Measurements from ENCODE around the gene UPB1.

UPB1 gene
- total RNA-seq: 0.58 to 1.3 (median 1.0) reads per million in 4 experiments

DNA sequence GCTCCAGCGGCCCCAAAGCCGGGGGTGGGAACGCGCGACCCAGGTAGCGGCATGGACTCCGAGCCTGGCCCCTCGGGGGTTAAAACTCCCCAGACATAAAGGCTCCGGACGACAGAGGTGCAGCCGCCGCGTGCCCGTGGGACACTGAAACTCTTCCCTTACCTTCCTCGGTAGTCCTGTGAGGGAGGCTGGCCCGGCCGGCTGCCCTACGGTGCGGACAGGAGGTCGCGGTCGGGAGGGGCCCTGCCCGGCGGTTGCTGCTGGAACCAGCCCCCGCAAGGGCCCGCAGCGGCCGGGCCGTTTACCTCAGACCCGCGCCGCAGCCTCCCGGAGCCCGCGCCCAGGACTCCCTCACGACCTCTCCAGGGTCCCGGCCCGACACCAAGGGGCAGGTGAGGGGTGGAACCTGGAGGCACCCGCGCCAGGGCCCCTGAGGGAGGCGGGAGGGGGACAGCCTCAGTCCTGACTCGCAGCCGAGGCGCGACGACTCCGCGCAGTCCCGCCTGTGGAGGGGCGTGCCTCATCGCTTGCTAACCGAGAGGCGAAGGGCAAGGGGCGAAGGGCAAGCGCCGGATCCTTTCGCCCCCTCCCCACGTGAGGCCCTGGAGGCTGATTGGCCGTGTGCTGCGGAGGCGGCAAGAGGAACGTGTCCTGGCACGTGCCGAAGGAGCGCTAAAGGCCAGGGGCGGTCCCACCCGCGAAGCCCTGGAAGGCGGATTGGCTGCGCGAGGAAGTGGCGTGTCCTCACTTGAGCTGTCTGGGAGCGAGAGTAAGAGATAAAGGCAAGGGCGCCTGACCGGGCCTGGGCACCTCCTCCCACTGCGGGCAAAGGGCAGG, at the start of gene UPB1:
Gene UPB1, plus strand, starts transcription at position 805 of the 837 bp plus-strand sequence. CDS start 72 bp downstream, outside the sequence.
- no peak for DNase-seq

DNA sequence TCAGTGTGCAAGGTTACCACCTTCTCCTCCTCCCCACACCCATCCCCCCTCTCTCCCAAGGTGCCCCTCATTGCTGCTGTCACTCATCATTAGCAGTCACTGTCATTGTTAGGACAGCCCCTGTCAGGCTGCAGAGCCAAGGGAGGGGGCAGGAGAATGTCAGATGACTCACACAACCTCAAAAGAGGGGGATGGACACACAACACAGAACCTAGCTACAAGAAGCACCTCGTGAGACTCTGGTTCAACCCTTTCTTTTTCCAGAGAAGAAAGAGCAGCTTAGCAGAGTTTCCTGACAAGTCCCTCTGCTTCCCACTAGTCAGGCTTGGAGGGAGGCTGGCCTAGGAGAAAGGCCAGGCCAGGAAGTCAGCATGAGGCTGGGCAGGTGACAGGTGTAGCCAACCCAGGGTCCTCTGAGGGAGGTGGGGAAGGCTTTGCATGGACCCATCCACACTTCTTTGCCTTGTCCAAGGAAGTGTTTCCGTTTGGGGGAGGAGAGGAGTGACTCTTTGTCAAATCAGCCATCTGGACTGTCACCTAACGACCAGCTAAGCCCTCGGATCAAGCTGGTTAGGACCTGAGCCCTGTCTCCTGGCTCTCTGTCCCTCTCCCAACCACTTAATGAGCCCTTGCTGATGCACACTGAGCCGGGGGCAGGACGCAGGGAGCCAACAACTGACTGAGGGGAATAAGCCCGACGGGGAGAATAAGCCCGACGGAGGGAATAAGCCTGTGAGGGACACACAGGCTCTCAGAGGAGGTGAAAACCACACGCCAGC, 49.5 kb upstream of the UPB1 start:
- no peak for DNase-seq

DNA sequence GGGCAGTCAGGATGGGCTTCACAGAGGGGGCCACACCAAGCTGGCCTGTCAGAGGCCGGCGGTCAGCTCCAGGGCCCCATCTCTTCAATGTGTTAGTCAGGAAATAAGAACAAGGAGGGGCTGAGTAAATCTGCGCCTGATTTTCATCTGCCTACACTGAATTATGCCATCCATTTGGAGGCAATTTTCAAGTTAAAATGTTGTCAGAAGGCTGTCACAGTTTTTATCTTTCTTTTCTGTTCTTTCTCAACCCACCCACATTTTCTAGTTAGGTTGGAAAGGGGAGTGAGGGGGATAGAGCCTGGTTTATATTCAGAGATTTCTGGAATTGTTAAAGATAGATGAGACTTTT, 48.9 kb upstream of the UPB1 start:
- no peak for DNase-seq

DNA sequence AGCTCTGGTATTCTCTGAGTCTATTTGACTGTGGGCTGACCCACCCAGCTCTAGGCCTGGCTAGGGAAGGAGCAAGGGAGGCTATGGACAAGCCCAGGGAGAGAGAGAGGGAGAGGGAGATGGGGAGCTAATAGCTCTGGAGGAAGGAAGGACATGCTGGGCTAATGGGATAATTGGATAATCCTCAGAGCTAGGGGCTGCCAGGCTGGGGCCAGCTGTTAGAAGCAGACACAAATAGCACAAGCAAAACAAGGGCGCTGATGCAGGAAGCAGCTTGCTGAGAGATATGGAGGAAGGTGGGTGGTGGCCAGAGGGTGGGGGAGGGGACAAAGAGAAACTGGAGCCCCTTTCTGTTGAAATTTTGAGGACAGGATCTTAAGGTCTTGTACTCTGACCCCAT, 44.5 kb upstream of the UPB1 start:
- DNase-seq: no peak

DNA sequence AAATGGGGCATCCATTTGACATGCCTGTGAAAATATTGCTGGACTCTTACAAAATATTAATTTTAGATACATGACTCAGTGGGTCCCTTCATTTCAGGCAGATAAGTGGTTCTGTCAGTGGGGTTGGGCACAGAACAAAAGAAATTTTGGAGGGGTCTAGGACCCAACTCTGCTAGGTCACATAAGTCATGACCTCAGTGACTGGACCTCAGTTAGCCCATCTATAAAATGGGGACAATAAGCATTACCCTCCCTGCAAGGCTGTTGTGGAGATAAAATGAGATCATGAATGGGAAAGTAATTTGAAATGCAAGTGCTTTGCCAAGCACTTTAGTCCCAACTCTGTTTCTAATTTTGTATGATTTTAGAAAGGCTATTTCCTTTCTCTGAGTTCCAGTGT, 44.0 kb upstream of the UPB1 start:
- no peak for DNase-seq

GRCh38 chr22:24453853-24454252, 41.3 kb upstream of the UPB1 start:
- no peak for DNase-seq

DNA sequence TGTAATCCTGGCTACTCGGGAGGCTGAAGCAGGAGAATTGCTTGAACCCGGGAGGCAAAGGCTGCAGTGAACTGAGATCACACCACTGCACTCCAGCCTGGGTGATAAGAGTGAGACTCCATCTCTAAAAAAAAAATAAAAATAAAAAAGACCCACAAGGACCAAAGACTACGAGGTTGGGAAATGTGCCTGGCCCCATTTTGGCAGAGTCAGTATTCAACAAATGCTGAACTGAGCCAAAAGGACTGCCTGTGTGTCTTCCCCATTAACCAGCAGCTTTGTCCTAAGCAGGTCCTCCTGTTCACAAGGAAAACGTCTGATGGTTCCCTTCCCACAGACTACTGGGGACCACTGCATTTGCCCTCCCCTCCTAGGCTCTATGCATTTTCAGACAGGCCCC, 40.1 kb upstream of the UPB1 start:
- DNase-seq: no peak

DNA sequence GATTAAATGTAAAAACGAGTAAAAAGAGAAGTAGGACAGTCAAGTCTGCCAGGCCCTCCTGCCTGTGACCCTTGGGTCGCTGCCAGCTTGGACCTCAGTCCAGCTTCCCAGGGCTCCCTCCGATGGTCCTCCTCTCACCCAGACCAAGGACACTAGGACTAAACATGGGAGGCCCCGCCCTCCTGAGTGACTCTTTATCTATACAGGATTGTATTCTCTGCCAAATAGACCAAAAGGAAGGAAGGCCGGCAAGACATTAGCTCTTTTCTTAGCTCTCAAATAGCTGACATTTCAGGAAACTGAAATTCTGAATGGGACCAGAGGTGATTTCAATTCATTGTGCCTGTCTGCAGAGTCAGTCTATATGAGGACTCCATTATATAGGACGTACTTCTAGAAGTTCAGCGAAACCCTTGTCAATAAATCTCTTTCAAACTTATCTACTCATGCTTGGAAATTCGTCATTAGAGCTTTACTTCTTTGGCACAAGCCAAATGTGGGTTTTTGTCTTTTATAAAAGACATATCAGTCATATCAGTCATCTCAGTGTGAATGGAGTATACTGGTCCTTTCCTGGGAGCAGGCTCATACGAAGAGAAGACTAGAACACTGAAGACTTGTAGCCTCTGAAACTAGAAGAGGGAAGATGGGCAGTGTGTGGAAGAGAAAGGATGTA, 39.2 kb upstream of the UPB1 start:
- DNase-seq: no peak

GRCh38 chr22:24457894-24458420, 37.2 kb upstream of the UPB1 start:
- DNase-seq: no peak

GRCh38 chr22:24459911-24460310, 35.2 kb upstream of the UPB1 start:
- no peak for DNase-seq

DNA sequence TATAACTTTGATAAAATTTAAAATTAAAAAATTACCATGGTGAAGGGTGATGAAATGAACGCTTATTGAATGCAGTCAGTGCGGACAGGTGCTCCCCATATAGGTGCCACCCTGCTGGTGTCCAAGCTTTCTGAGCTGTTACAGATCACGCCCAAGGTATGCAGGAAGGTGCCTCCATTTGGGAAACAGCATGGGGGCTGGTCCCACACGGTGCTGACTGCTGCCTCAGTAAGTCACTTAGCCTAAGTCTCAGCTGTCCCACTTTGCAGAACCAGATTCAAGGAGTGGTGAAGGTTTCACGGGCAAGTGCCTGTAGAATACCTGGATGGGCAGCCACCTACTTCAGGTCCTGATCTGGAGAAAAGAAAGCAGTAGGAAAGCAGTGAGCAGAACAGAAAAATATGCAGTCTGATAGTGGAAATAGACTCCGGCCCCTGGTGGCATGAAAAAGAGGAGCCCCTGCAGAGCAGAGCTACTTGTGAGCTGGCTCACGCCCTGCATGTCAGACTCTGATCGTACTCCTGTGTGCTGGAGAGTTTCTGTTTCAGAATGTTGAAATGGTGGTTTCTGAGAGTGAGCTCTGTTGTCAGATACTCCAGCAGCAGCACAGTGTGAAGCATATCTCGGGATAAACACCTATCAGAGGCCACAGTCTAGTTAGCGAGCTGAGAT, 34.6 kb upstream of the UPB1 start:
- no peak for DNase-seq

- DNase-seq: no peak
These were observed 31.9 kb upstream of the UPB1 start for GRCh38 chr22:24463071-24463760.

- DNase-seq: no peak
These were observed 29.6 kb upstream of the UPB1 start for GRCh38 chr22:24465566-24465965.

DNA sequence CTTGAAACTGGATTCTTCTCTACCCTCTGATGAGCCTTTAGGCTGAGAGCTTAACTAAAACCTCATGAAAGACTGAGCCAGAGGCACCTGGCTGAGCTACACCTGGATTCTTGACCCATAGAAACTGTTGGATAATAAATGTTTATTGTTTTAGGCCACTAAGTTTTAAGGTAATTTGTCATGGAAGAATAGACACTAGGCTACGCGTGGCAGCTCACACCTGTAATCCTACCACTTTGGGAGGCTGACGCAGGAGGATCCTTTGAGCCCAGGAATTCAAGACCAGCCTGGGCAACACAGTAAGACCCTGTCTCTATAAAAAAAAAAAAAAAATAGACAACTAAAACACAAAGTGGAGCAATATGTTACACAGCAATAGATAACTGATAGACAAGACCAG, 29.2 kb upstream of the UPB1 start:
- DNase-seq: no peak

GRCh38 chr22:24466716-24467328, 28.3 kb upstream of the UPB1 start:
- DNase-seq: no peak

DNA sequence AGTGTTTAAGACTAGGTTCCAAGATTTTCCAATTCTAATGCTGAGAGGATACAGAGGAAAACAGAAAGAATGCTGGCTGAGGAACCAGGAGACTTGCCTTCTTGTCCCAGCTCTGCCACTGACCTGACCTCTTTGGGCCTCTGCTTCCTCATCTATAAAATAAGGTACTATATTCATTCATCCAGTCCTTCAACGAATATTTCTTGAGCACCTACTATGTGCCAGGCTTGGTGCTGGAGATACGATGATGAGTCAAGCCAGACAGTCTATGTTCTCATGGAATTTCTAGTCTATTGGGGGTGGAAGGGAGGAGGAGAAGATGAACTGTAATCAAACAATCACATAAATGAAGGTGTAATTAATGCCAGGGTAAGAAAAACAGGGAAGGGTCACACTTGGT, 27.8 kb upstream of the UPB1 start:
- DNase-seq: no peak

DNA sequence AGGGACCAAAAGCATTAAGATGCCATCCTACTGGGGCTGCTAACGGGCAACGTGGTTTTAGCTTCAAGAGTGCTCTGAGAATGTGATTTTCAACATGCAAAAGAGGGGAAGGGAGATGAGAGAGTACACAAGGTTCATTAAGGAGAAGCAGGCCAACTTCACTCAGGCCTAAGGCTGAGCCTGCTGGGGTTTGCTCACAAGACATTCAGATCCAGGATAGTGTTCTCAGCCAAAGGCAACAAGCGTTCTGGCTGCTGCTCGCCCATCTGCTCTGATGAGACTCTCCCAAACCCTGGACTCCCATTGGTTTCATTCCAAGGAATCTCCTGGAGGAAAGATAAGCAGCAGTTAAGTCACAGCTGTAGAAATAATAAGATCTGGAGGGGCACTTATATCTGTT, 23.6 kb upstream of the UPB1 start:
- no peak for DNase-seq

- DNase-seq: no peak
These were observed 21.8 kb upstream of the UPB1 start for GRCh38 chr22:24473284-24473683.

DNA sequence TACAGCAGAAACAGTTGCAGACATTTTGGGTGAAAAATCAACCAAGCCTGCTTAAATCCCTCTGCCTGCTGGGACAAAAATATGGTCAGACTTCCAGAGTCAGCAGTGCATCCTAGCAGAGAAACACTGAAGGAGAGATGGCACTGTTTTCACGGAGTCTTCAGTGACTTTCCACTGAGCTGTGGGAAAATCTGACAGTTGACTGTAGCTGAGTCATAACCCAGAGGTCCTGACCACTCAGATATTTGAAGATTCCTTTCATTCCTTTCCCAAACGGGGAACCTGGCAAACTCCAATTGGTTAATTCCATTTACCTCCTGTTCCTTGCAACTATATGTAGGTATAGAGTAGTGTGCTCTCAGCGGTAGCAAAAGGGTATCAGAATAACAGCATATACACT, 20.9 kb upstream of the UPB1 start:
- no peak for DNase-seq

DNA sequence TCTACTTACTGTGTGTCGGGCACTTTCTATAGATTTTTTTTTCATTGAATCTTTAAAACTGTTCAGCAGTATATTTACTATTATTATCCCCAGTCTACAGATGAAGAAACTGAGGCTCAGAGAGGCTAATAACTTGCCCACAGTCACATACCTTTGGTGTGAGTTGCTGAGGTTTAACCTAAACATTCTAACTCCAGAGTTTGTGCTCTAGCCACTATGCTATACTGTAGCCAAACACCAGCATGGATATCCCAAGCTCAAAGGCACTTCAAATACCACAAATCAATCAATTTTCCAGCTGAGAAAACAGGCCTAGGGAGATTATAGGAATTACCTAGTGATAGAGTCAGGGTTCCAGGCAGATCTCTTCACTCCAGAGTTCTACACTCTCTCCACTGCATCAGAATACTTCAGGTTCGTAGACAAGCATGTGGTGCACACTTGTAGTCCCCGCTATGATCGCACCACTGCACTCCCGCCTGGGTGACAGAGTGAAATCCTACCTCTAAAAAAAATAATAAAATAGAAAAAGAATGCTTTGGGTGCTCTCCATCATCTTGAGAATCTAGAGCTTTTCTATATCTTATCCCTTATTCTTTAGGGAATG, 20.4 kb upstream of the UPB1 start:
- no peak for DNase-seq

- no peak for DNase-seq
These were observed 13.5 kb upstream of the UPB1 start for GRCh38 chr22:24481641-24482040.
